ENCODE results near the gene LRRN2. TPM values are rescaled to one million over a fixed set of nuclear protein-coding genes. Genes with fewer than 3 reads are reported as not detected.

LRRN2 gene
- total and polyA plus RNA-seq, 2 experiments from 2014 or later = 3.7 to 4.9 TPM

GRCh38 chr1:204613636-204614035, 71.9 kb downstream of the LRRN2 start:
- DNase-seq (ENCODE audit: low read depth in 1 of 2, low spot score in 1 of 2) = no peak
- Histone ChIP-seq H3K36me3 (no peaks in the 10 kb centered on the region), H3K27me3 (peaks cover 28% of the 10 kb centered on the region), H3K4me1 (ENCODE audit: low read depth) (no peaks in the 10 kb centered on the region), H3K27ac (no peak overlapping the region), H3K4me3 (no peak overlapping the region), H3K9me3 (ENCODE audit: low read depth) (no peaks in the 10 kb centered on the region)
- TF ChIP-seq CTCF (IDR thresholded peaks at IDR 0.05; ENCODE audit: low read depth, low read length) = no peak

- H3K4me1 ChIP-seq (ENCODE audit: low read depth) = no peaks in the 10 kb centered on the region
- peaks cover 41% of the 10 kb centered on the region for H3K27me3 ChIP-seq
- DNase-seq (ENCODE audit: low read depth in 1 of 2, low spot score in 1 of 2) = no peak
- H3K27ac ChIP-seq = no peak overlapping the region
- H3K9me3 ChIP-seq (ENCODE audit: low read depth) = no peaks in the 10 kb centered on the region
- TF ChIP-seq CTCF (IDR thresholded peaks at IDR 0.05; ENCODE audit: low read depth, low read length) = no peak
- no peaks in the 10 kb centered on the region for H3K36me3 ChIP-seq
- no peak overlapping the region for H3K4me3 ChIP-seq
These were observed 73.2 kb downstream of the LRRN2 start for GRCh38 chr1:204612326-204612725.

- DNase-seq (ENCODE audit: low read depth in 1 of 2, low spot score in 1 of 2) = no peak
- H3K27ac ChIP-seq = no peak overlapping the region
- no peak for TF ChIP-seq CTCF (IDR thresholded peaks at IDR 0.05; ENCODE audit: low read depth, low read length)
- H3K4me1 ChIP-seq (ENCODE audit: low read depth) = no peaks in the 10 kb centered on the region
- H3K4me3 ChIP-seq = no peak overlapping the region
- peaks cover 41% of the 10 kb centered on the region for H3K27me3 ChIP-seq
- H3K9me3 ChIP-seq (ENCODE audit: low read depth) = no peaks in the 10 kb centered on the region
- H3K36me3 ChIP-seq = no peaks in the 10 kb centered on the region
These were observed 74.5 kb downstream of the LRRN2 start for GRCh38 chr1:204611036-204611435.

GRCh38 chr1:204607910-204608309, 77.6 kb downstream of the LRRN2 start:
- no peaks in the 10 kb centered on the region for H3K9me3 ChIP-seq (ENCODE audit: low read depth)
- H3K27me3 ChIP-seq = peaks cover 33% of the 10 kb centered on the region
- DNase-seq (ENCODE audit: low read depth in 1 of 2, low spot score in 1 of 2) = no peak
- no peaks in the 10 kb centered on the region for H3K4me1 ChIP-seq (ENCODE audit: low read depth)
- TF ChIP-seq CTCF (IDR thresholded peaks at IDR 0.05; ENCODE audit: low read depth, low read length) = no peak
- no peaks in the 10 kb centered on the region for H3K36me3 ChIP-seq
- no peak overlapping the region for H3K27ac ChIP-seq
- H3K4me3 ChIP-seq = no peak overlapping the region

GRCh38 chr1:204605791-204606190, 79.7 kb downstream of the LRRN2 start:
- DNase-seq (ENCODE audit: low read depth in 1 of 2, low spot score in 1 of 2) = no peak
- Histone ChIP-seq H3K27ac (no peak overlapping the region), H3K4me1 (ENCODE audit: low read depth) (no peaks in the 10 kb centered on the region), H3K36me3 (no peaks in the 10 kb centered on the region), H3K27me3 (peaks cover 33% of the 10 kb centered on the region), H3K4me3 (no peak overlapping the region), H3K9me3 (ENCODE audit: low read depth) (no peaks in the 10 kb centered on the region)
- no peak for TF ChIP-seq CTCF (IDR thresholded peaks at IDR 0.05; ENCODE audit: low read depth, low read length)

Data from cardiac muscle cell (in vitro differentiated cells and primary cell).